ENCODE results near the gene PHKG1.
A peak's percentile ranks its signal among the peaks of the same experiment; 100 is the strongest.
"Not testable (repeated sequence)": the region's sequence is repeated elsewhere in the genome, so short reads cannot be mapped to it uniquely, and the experiment has no call there.

PHKG1 gene

GRCh38 chr7:56083150-56083785, 9.5 kb downstream of the PHKG1 start:
- DNase-seq (ENCODE audit: low read depth in 2 of 2): no peak

- no peak for DNase-seq (ENCODE audit: low read depth in 2 of 2)
These were observed 11.0 kb downstream of the PHKG1 start for GRCh38 chr7:56081626-56082340.

DNA sequence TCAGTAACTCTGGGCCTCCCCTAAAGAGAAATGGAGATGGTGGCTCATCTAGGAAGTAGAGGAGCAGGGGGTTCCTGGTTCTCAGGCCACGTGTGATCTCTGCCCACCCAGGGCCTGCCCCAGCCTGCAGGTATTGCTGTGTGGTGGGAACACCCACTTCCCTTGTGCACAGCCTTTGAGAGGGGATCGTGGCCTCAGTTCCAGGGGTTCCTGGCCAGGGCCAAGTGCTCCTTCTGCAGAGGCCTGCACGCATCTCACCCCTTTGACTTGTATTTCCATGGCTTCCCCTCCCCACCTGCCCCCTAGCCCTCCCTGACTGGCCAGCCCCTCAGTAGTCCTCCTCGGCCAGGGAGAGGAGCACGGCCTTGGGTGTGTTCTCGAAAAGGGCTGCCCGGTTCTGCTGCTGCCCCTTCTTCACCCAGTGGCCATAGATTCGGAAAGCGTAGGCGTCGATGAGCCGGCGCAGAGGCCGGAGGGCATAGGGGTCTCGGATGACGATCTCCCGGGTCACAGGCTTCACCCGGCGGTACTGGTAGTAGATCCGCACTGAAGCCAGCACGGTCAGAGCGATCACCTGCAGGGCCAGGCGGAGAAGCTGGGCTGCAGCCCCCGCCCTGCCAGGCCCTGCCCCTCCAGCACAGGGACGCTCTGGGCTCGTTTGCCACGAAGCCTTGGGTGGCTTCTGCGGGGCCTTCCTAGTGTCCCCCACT, 11.9 kb downstream of the PHKG1 start:
- not testable (repeated sequence) for DNase-seq (ENCODE audit: low read depth in 2 of 2)

GRCh38 chr7:56079450-56080185, 13.1 kb downstream of the PHKG1 start:
- DNase-seq (ENCODE audit: low read depth in 2 of 2): no peak

GRCh38 chr7:56078196-56078595, 14.6 kb downstream of the PHKG1 start:
- no peak for DNase-seq (ENCODE audit: low read depth in 2 of 2)

DNA sequence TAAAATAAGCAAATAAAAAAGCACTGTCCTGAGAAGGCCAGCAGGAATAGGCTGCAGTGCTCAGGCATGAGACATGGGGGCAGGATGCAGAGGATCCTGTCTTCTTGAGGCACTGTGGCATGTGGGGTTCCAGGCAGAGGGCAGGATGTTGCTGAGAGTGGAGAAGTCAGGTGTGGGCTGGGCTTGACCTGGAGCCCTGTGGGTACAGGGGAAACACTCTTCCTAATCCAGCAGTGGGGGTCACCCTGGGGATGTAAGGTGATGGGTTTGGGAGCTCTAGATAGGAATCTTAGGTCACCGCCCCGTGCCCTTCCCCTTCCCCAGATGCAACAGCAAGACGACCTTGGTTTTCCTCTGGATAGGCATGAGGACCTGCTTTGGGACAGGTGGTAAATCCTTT, 15.1 kb downstream of the PHKG1 start:
- no peak for DNase-seq (ENCODE audit: low read depth in 2 of 2)

- peak; percentile 49 to 57 for DNase-seq (ENCODE audit: low read depth in 2 of 2)
These were observed 18.4 kb downstream of the PHKG1 start for GRCh38 chr7:56074371-56074791.

- not testable (repeated sequence) for DNase-seq (ENCODE audit: low read depth in 2 of 2)
These were observed 26.4 kb downstream of the PHKG1 start for GRCh38 chr7:56066376-56066775.

- peak; percentile 88 to 89 for DNase-seq (ENCODE audit: low read depth in 2 of 2)
These were observed 28.7 kb downstream of the PHKG1 start, which contains the start of gene SUMF2 for GRCh38 chr7:56063882-56064625. Gene SUMF2 (plus strand): TSS chr7:56064286. CDS start chr7:56064312, 26 bp downstream.

DNA sequence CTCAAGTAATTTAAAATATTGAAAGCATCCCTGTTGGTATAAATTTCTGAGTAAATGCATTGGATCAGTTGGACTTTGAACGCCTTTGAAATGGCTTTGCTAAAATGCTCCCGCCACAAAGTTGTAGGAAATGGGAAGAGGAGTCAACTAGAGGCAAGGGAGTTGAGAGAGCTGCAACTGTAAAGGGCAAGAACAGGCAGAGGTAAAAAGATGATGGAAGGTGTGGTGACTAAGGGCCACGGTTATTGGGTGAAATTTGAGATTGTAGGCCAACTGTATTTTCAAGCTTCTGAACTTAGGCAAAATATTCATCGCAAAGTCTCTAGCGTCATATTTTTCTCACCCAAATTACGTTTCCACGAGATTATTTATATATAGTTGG, 29.3 kb downstream of the PHKG1 start:
- no peak for DNase-seq (ENCODE audit: low read depth in 2 of 2)

DNA sequence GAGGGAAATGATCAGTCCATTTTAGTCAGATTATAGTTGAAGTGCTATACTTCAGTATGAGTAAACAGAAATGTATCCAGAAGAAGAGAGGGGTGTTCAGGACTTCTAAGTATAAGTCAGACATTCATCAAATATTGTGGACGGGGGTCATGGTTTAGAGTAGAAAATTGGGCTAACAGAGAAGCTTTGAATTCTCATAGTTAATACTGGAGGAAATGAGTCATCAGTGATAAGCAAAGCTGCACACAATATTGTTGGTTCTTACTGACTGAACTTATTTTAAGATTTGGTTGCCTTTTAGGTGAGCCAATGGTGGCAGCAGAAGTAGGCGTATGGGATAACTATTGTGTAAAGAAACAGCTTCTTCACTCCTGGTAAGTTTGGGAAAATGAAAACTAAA, 30.4 kb downstream of the PHKG1 start:
- no peak for DNase-seq (ENCODE audit: low read depth in 2 of 2)

DNA sequence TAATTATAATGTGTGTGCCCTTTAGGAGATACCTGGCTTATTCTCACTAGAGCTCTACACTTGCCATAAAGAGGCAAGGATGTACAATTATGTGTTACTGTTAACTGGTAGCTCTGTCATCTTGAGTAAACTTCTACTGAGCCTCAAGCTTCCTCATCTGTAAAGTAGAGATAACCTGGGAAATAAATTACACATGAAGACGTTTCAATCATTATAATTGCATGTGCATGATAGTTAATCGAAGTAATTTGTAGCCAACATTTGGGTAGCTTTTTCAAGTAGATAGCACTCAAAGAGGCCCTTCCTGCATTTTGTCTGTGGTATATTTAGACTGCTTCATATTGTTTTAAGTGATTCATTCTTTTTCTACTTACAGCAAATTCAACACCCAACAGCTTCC, 38.8 kb downstream of the PHKG1 start:
- no peak for DNase-seq (ENCODE audit: low read depth in 2 of 2)

DNA sequence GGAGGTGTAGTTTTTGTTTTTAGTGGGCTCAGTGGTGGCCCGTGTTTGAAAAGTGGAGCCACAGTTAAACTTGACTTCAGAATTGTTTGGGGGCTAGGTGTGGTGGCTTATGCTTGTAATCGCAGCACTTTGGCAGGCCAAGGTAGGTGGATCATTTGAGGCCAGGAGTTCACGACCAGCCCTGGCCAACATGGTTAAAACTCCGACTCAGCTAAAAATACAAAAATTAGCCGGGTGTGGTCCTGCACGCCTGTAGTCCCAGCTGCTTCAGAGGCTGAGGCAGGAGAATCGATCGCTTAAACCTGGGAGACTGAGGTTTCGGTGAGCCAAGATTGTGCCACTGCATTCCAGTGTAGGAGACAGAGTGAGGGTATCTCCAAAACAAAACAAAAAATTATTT, 39.4 kb downstream of the PHKG1 start:
- no peak for DNase-seq (ENCODE audit: low read depth in 2 of 2)

DNA sequence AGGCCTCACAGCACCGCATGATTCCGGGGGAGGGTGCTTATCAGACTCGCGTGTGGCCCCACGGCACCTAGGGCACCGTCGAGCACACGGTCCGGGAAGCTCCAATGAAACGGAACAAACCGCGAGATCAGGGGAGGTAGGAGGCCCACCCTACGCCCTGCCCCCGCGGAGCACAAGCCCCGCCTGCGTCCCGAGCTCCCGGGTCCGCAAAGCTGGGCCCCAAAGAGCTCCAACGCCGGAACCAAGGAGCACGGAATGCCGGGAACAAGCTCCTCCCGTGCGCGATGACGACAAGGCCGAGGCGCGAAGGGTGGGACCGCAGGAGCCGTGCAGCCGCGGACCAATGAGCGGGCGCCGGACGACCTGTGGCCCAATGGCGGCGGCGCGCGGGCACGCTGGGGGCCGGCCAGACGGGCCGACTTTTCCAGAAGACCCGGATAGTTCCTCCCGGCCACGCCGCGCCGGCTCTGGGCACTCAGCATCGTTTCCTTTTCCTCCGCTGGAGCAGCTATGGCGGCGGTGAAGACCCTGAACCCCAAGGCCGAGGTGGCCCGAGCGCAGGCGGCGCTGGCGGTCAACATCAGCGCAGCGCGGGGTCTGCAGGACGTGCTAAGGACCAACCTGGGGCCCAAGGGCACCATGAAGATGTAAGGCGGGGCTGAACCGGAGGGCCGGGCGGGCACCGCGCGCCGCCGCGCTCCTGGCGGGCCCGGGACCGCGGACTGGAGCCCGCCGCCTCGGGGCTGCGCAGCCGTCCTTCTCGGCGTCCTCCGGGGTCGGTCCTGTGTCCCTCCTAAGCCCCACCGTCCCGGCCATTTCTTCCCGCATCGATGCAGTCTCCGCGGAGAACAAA, 41.2 kb downstream of the PHKG1 start, which contains the start of the genes CCT6A and PSPH:
CCT6A (plus strand) TSS at position 427 of the 853 bp plus-strand sequence; CDS start at position 511, 84 bp downstream.
PSPH (minus strand) TSS at position 106 of the 853 bp plus-strand sequence. CDS start 30,232 bp downstream, outside the sequence.
- peak; percentile 84 to 93 for DNase-seq (ENCODE audit: low read depth in 2 of 2)

- no peak for DNase-seq (ENCODE audit: low read depth in 2 of 2)
These were observed 41.8 kb downstream of the PHKG1 start for GRCh38 chr7:56051053-56051338.

DNA sequence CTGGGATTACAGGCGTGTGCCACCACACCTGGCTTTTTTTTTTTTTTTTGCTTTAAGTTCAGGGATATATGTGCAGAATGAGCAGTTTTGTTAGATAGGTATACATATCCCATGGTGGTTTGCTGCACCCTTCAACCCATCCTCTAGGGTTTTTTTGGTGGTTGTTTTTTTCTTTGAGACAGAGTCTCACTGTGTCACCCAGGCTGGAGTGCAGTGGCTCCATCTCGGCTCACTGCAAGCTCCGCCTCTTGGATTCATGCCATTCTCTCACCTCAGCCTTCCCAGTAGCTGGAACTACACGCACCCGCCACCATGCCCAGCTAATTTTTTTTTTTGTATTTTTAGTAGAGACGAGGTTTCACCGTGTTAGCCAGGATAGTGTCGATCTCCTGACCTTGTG, 44.0 kb downstream of the PHKG1 start:
- DNase-seq (ENCODE audit: low read depth in 2 of 2): not testable (repeated sequence)

- no peak for DNase-seq (ENCODE audit: low read depth in 2 of 2)
These were observed 44.5 kb downstream of the PHKG1 start for GRCh38 chr7:56048245-56048644.

DNA sequence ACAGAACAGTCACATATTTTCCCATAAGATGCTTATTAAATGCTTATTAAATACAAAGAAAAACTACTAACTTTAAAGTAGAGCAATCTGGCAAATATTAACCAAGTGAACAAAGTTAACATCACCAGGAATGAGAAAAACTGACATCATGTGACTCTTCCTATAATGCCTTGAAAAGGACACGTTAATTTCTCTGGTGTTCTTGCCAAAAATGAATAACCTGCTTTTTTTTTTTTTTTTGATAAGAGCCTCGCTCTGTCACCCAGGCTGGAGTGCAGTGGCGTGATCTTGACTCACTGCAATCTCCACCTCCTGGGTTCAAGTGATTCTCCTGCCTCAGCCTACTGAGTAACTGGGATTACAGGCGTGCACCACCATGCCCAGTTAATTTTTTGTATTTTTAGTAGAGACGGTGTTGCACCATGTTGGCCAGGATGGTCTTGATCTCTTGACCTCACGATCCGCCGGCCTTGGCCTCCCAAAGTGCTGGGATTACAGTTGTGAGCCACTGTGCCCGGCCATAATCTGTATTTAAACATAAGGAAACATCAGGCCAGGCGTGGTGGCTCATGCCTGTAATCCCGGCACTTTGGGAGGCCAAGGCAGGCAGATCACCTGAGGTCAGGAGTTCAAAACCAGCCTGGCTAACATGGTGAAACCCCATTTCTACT, 45.2 kb downstream of the PHKG1 start:
- DNase-seq (ENCODE audit: low read depth in 2 of 2): not testable (repeated sequence)

DNA sequence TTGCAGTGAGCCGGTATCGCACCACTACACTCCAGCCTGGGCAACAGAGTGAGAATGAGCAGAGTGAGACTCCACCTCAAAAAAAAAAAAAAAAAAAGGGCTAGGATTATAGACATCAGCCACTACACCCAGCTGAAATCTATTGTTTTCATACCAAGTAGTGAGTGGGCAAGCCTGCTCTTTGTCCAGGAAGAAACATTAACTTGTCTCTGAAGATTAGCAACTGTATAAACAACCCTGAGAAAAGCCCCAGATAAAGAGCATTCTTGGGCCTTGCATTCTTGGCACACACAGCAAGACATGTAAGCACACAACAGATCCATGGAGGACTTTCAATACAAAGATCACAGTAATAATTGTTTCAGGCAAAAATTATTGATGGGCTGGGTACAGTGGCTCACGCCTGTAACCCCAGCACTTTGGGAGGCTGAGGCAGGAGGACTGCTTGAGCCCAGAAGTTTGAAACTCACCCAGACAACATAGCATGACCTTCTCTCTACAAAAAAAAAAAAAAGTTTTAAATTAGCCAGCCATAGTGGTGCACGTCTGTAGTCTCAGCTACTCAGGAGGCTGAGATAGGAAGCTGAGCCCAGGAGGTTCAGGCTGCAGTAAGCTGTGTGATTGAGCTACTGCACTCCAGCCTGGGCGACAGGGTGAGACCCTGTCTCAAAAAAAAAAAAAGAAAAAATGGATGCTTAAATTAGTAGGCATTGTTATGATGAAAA, 45.9 kb downstream of the PHKG1 start:
- DNase-seq (ENCODE audit: low read depth in 2 of 2): no peak

Data from stimulated activated CD4-positive, alpha-beta T cell treated with anti-CD3 and anti-CD28 coated beads, Interleukin-1b, Interleukin-23, amount 100 ng/mL, for 4 hours (primary cell).